SK-N-MC (cell line): ENCODE measurements around the gene SLC24A2.

Source experiments
- EZH2 ChIP-seq: fragments of 200-600 bp; sonication (generic); IDR thresholded peaks from one replicate; pipeline ENCODE4 v1.6.1; 2017; ENCODE audit warnings: antibody characterized with exemption
- POLR2AphosphoS5 ChIP-seq: IDR thresholded peaks from 2 replicates; pipeline ENCODE4 v1.6.1; 2012; ENCODE audit warnings: mild to moderate bottlenecking, low read depth, low read length, borderline replicate concordance

DNA sequence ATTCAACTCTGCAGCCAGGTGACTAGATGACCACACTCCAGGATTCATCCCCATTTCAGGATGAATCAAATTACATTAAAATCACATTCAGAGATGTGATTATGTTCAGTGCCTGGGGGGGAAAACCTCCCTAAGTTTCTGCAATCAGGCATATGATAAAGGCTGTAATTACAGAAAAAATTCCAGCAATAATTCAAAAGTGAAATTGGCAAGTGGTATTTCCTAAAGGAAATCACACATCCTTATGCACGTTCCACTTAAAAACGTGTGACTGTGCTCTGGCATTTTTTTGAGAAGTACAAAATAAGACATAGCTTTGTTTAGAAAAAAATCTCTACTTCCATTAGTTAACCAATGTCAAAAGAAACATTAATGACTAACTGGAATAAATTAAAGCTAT is 5.3 kb downstream of the SLC24A2 start:
- TF ChIP-seq EZH2 (no peak), POLR2AphosphoS5 (no peak)
